GM12801 (cell line): ENCODE results near the gene UNC5B.

Source experiments
- TF ChIP-seq, protein P1 (sequence below): IDR thresholded peaks from one replicate; pipeline ENCODE4 v1.5.1; 2011; ENCODE audit warnings: control low read depth; ENCODE audit not compliant: insufficient read length; ENCODE audit errors: extremely low read depth

The UNC5B gene

DNA sequence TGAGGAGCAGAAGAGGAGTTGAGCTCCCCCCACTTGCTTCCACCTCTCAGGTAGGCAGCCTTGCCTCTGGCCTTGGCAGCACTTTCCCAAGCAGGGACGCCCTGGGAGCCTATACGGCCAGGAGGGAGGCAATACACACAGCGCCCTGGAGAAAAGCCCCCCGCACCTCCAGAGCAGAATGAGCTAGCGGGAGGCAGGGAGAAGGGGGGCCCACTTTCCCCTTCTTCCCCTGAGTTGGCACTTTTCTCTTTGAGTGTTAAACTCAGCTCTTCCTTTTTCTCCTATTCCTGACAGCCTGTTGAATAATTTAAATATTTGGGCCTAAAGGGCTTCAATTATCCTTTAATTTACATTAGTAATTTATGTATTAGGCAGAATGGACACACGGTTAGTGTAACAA is 35.8 kb downstream of the UNC5B start:
- TF ChIP-seq, protein P1, sequence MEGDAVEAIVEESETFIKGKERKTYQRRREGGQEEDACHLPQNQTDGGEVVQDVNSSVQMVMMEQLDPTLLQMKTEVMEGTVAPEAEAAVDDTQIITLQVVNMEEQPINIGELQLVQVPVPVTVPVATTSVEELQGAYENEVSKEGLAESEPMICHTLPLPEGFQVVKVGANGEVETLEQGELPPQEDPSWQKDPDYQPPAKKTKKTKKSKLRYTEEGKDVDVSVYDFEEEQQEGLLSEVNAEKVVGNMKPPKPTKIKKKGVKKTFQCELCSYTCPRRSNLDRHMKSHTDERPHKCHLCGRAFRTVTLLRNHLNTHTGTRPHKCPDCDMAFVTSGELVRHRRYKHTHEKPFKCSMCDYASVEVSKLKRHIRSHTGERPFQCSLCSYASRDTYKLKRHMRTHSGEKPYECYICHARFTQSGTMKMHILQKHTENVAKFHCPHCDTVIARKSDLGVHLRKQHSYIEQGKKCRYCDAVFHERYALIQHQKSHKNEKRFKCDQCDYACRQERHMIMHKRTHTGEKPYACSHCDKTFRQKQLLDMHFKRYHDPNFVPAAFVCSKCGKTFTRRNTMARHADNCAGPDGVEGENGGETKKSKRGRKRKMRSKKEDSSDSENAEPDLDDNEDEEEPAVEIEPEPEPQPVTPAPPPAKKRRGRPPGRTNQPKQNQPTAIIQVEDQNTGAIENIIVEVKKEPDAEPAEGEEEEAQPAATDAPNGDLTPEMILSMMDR: no peak

DNA sequence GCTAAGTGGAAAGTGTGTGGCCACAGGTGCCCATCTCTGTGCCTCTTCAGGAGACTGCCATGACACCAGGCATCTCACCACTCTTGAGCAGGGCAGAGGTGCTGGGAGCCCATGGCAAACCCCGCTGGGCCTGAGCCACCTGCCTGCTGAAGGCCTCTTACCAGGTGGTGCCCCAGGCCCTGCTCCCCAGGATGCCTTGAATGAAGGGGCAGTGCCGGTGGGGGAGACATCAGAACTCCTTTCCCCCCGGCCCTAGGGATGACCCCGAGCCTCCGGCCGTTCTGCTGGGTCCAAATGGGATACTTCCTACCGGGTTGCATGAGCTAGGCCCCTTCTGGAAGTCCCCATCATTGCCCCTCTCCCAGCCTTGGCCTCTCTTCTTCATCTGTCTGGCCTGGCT is 37.6 kb downstream of the UNC5B start:
- TF ChIP-seq, protein P1: no peak

DNA sequence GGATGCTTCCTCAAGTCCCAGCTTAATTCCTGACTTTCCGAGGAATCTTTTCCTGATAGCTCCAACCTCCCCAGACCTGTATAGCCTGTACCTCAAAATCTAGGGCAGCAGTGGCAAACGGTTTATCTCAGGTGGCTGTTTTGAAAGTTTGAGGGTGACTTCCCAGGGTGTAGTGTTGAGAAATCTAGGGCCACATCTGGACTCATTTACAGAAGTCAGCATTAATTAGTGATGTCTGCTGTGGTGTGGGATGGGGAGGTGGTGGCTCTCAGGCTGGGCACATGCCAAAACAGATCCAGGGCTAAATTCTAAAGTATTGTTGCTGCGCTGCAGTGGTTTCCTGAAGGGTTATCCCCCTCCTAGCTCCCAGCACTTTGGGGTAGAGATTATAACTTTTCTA is 38.0 kb downstream of the UNC5B start:
- TF ChIP-seq, protein P1: no peak

DNA sequence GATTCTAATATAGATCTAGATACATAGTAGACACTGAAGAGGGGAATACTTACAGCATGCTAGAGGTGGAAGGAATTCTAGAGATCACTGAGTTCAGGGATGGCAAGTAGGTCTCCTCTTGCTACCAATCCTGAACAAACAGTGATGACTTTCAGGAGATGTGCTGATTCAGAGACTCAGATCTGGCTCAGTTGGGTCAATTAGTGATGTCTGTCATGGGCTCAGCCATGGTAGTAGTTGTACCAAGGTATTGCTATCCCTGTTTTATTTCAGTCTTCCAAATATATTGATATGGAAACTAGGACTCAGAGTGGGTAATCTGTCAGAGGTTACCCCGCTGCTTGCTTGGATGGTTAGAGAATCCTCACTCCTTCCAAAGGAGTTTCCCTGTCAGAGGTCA is 38.5 kb downstream of the UNC5B start:
- TF ChIP-seq, protein P1: no peak

DNA sequence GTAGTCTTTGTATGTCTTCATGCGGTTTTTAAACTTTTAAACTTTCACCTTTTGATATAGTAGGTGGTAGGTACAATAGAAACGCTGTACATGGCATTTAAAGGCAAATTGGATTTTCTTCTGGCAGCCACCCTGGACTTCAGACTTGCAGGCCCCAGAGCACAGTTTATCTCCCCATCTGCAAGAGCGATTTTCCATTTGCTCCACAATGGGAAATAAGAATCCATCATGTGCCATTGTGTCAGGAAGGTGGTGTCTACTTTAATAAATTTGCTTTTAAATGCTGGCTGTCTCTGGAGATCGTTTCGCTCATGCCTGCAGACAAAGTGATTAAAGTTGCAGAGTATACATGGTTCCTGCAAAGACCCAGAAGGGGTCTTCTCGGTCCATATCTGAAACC is 38.9 kb downstream of the UNC5B start:
- TF ChIP-seq, protein P1: no peak

DNA sequence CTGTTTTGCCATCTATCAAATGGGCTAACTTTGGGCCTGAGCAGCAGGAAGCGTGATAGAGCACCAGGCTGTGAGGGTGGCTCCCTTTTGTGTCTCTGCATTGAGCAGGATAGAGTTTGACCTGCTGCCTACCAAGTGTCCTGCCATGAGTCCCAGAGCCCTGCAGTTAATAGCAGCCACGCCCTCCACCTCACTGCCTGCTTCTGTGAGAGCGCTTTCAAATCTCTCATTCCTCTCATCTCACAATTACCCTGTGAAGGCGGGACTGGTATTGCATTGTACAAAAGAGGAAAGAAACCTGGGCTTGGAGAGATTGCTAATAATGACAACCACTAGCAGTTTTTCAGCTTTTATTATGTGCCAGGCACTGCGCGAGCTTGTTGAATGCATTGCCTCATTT is 39.9 kb downstream of the UNC5B start:
- TF ChIP-seq, protein P1: no peak

DNA sequence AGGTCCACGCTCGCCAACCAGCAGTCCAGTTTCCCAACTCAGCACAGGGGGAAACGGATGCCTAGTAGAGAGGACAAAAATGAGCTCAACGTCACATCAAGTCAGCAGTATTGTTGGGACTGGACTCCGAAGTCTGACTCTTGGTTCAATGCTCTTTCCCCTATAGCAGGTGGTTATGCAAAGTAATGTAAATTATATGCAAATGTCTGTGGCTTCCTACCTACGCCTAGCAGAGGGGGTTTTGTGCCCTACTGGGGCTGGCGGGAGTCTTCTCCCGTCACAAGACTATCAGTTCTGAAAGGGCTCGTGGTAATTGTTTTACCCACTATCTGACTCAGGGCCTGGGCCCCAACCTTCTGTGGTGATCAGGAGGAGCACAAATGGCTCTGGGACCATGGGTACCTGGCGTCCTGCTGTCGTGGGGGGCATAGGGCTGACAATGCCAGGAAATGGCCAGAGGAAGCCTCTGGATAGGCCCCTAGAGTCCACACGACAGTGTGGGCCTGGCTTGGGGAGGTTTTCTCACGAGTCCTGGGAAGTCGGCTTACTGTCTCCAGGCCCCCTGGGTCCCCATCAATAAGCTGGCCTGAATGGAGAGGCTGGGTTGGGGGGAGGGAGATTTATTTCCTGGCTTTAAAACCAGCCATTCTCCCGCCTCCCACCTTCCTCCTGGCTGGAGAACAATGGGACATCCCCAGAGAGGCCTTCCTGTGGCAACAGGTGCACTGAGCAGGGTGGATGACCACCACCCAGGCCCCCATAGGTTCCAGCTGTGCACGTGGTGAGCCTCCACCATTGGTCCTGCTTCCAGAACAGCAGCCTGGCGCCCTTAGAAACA is 41.8 kb downstream of the UNC5B start:
- TF ChIP-seq, protein P1: no peak
